GM18508 (cell line): ENCODE measurements around the gene PTGFRN.
"Not testable (repeated sequence)": the region's sequence is repeated elsewhere in the genome, so short reads cannot be mapped to it uniquely, and the experiment has no call there.

Experiments
- ATAC-seq: cut with Tn5 transposase; IDR thresholded peaks from one replicate; pipeline ENCODE4 v1.9.1; 2021; ENCODE audit warnings: moderate number of reproducible peaks; ENCODE audit not compliant: insufficient read depth, unreplicated experiment

The PTGFRN gene

DNA sequence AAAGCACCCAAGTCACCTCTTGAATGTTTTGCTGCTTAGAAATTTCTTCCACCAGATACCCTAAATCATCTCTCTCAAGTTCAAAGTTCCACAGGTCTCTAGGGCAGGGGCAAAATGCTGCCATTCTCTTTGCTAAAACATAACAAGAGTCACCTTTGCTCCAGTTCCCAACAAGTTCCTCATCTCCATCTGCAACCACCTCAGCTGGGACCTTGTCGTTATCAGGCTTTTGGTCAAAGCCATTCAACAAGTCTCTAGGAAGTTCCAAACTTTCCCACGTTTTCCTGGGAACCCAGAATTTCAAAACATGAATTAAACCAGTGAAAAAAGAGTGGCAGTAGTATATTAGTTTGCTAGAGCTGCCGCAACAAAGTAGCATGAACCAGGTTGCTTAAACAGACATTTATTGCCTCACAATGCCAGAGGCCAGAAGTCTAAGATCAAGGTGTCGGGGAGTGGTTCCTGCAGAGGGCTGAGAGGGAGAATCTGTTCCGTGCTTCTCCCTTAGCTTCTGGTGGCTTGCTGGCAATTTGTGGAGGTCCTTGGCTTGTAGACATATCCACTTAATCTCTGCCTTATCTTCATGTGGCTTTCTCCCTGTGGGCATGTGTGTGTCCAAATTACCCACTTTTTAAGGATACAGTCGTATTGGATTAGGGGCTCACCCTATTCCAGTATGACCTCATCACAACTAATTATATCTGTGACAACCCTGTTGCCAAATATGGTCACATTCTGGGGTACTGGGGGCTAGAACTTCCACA, 30.2 kb downstream of the PTGFRN start:
- ATAC-seq = not testable (repeated sequence)

DNA sequence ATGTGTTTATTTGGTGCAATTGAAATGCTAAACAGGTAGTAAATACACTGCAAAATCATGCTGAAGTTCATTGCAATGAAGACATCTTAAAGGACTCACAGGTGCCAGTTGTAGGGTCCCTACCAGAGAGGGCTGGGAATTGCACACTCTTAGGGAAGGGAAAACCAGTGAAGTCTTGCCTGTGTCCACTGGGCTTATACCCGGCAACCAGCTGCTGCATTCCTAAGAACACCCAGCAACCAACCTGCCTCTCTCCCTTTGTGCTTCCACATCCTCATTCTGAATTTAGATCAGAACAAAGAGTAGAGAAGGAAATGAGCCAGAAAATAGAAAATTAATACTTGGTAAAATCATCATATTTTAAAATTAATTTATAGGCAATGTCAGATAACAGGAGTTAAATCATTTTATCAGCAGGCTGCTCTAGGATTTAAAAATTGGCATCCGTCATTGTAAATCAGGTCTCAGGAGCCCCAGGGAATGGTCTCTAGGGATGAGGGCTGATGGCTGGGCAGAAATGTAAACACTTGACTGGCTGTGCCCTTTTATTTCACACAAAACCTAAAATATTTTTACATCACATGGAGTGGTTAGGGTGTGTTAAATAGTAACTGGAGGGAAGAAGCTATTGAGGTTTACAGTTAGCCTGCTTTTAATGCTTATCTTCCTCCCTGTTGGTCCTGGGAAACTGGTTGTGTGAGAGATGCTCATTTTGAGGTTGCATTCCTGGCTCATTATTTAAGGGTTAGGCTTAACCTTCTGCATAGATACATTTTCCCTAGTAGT, 31.3 kb downstream of the PTGFRN start:
- ATAC-seq = no peak

DNA sequence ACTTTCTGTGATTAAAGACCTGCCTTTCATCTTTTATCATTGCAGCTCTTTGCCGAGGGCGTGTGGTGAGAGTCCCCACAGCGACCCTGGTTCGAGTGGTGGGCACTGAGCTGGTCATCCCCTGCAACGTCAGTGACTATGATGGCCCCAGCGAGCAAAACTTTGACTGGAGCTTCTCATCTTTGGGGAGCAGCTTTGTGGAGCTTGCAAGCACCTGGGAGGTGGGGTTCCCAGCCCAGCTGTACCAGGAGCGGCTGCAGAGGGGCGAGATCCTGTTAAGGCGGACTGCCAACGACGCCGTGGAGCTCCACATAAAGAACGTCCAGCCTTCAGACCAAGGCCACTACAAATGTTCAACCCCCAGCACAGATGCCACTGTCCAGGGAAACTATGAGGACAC, 32.0 kb downstream of the PTGFRN start:
- ATAC-seq = no peak

DNA sequence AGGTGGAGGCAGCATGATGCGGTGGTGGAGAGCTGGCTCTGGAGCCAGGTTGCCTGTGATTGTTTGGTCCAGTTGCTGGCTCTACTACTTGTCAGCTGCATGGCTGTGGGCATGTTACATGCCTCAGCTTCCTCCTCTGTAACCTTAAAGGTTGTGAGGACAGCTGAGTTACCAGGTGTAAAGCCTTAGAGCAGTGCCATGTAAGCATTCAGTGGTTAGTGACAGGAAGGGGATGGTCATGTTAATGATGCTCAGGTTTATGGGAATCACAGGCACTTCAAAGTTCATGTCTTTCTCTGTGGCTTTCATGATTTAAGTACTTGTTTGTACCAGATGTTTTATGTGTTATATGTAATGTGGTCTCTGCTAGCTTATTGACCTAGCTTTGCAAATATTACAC, 32.6 kb downstream of the PTGFRN start:
- no peak for ATAC-seq

DNA sequence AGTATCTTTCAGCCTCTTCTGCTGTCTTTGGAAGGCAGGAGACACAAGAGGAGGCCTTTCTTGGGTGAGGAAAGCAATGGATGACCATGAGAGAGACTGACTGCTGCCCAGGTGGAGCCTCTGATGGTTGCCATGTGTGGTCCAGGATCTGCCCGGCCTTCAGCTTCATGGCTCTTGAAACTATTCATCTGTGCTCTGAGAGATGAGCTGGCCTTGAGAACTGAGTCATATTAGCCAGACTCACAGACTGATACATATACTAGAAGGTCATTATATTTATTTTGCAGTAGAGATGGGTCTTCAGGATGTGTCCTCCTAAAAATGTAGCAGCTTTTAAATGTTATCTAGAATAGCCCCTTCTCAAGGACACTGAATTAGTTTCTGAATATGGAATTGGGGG, 33.7 kb downstream of the PTGFRN start:
- no peak for ATAC-seq

DNA sequence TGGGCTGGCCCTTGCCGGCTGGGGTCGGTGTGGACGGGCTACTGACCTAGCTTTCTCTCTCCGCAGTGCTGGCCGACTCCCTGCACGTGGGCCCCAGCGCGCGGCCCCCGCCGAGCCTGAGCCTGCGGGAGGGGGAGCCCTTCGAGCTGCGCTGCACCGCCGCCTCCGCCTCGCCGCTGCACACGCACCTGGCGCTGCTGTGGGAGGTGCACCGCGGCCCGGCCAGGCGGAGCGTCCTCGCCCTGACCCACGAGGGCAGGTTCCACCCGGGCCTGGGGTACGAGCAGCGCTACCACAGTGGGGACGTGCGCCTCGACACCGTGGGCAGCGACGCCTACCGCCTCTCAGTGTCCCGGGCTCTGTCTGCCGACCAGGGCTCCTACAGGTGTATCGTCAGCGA, 34.9 kb downstream of the PTGFRN start:
- no peak for ATAC-seq

DNA sequence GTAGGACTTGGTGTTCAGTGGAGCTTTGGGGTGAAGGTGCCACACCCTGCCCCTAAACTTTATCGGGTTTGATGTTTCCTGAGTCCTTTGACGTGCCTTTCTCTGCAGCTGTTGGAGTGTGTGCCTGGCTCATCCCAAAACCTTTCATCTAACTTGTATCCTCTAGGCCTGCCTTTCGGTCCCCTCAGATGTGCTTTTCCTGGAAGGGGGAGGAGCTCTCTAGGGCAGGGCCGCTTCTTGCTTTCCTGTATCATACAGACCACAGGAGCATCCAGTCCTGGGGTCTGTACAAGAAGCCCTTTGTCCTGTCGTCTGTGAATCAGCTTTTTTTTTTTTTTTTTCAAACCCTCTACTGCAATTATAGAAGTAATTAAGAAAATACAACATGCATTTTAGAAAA, 35.7 kb downstream of the PTGFRN start:
- no peak for ATAC-seq

DNA sequence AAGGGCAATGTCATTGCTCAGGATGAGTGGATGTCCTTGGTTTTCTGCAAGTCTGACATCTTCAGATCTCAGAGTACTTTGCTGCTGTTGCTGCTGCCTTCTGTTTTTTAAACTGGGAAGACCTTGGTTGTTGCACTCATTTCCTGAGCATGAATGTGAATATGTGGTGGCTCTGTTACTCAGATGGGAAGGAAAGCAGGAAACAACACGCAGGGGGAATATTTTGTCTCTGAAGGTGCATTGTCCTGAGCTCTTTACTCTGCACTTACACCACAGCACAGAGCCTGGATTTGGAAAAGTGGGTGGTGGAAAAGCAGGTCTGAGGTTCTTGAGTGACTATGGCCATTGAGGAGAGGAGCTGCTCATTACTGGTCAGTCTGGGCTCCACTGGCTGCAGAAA, 36.3 kb downstream of the PTGFRN start:
- no peak for ATAC-seq

DNA sequence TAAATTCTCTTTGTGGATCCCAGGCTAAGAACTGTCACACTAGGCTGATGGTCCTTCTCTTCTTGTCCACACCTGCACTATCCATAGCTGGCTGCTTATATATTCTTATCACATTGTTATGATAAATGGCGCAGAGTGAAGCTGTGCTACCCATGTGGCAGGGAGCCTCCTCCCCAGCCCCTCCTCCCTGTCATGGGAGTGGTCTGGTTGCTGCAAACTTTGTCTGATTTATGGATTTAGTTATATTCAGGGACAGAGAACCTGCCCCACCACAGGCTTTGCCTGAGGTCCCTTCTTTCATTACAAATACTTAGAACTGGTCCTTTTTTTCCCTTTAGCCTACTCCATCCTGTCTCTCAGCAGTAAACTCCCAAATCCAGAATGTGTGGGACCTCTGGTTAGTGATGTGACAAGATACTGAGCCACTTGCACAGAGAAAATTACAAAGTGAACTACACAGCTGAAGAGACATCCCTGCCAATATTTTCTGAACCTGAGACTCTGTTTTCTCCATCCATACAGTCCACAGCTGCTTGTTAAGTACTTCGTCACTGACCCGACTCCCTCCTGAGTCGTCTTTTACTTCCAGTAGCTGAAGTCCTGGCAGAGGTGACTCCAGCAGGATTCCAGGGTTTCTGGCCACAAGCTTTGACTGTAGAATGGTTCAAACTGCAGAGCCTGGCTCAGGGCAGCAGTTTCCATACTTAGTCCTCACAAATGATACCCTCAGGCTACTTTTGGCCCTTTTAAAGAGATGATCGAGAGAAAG, 37.6 kb downstream of the PTGFRN start:
- ATAC-seq = no peak

DNA sequence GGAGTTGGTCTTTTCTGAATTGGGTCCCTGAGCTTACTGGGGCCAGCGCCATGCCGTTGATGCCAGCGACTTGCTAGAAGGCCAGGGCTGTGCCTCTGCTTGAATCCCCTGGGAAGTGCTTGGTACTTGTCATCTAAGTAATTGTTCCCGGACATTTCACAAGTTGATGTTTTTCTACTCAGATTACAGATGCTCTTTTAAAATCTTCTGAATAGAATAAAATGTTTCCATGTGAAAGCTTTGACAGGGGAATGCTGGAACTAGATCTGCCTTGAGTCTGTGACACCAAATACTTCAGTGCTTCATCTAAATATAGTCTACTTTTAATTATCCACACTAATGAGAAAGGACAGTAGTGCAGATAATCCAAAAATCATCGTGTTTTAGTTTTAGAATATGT, 38.3 kb downstream of the PTGFRN start:
- ATAC-seq = no peak

DNA sequence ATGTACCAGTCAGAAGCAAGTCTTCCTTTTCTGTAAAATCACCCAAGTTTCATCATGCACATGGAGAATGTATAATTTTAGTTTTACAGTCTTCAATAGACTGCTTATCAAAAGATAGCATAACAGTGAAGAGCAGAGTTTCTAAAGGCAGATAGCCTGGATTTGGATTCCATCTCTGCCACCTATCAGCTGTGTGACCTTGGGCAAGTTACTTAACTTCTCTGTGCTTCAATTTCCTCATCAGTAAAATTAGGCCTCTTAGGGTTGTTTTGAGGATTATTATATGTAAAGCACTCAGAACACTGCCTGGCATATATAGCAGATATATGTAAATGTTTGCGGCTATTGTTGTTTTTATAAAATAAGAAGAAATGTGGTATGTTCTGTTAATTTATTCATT, 38.9 kb downstream of the PTGFRN start:
- ATAC-seq = no peak

DNA sequence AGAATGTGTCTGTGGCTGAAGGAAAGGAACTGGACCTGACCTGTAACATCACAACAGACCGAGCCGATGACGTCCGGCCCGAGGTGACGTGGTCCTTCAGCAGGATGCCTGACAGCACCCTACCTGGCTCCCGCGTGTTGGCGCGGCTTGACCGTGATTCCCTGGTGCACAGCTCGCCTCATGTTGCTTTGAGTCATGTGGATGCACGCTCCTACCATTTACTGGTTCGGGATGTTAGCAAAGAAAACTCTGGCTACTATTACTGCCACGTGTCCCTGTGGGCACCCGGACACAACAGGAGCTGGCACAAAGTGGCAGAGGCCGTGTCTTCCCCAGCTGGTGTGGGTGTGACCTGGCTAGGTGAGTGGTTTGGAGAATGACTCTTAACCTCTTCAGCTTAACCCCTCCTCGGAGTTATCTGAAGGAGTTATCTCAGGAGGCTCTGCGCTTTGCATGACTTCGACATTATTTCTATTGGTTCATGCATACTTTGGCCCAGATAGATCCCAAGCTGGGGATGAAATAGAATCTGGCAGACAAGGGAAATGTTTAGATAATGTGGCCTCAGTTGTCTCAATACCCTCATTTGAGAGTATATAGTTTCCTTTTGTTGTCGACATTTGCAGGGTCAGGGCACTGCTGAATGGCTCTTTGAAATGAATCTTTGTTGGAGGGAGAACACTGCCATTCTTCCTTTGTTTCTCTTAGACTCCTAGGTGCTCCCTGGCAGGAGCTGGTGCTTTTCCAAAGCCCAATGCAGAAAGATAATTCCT, 39.7 kb downstream of the PTGFRN start:
- ATAC-seq = no peak

DNA sequence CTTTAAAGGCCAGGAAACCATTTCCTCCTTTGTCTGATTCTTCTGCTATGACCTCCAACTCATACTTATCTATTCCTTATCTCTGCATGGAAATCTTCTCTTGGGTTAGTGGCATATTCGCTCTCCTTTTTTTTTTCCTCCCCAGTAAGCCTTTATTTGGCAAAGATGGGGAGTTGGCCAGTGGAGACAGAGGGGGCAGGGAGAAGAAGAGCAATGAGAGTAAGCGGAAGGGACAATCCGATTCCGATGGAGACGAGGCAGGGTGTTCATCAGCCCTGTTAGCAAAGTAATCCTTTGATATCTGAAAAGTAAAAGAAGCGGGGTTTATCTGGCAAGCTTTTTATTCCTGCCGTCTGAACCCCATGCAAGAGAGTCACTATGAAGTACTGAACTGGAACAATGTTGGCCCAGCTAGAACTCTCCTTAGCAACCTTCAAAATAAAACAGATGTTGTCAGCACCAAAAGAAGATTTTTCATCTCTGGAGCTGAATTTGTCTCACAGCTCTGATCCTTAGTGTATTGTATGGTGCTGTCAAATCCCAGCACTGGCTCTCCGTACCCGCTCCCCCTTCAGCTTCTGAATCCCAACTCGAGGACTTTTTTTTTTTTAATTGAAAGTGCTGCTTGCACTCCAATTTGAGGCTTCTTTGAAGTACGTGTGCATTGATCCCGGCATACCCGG, 40.9 kb downstream of the PTGFRN start:
- no peak for ATAC-seq

DNA sequence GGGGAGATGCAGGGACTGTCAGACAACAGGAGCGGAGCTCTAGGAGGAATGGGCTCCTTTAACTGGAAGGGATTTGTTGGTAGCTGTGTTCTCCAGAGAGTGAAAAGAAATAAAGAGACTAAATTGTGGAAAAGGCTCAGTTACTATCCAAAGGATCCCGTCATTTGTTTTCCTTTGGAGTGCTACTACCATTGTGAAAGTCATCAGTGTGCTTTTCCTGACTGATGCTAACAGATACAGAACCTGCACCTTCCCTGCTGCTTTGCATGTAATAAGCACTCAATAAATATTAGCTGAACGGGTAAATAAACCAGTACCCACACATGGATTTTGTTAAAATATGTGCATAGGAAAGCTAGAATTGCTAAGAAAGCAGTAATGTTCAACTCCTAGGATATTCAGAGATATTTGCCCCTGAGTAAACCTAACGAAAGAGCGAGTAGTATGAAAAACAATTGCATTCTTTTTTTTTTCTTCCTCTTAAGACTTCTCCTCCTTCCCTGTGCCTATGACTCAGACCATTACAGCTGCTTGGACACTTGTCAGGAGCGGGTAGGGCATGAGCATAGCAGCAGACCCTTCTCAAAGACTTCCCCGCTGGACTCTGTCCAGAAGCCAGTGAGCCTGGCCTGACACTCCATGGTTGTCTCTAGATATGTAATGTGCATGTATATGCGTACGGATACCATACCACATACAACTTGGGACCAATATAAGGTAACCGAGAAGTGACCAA, 41.7 kb downstream of the PTGFRN start:
- ATAC-seq = no peak

DNA sequence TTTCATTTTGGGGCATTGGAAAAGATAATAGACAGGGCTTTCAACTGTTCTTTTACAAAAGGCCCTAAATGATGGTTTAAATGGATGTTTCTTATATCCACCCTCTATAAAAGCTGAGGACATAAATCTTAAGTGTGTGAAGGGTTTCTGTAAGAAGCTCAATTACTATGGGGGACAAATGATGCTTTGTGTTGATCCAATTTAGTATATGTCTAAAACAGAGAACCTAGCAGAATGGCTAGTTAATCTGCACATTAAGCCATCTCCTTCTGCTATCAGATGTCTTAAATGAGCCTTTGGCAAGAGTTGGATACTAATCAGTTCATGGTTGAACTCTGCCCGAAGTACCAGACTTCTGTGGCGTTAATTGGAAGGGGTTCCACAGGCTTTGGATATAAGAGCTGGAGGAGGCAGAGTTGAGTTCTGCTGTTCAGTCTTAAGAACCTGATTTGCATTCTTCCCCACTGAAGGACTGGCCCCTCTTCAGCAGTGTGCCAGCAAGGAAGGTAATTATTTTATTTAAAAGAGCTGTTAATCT, 43.1 kb downstream of the PTGFRN start:
- no peak for ATAC-seq

DNA sequence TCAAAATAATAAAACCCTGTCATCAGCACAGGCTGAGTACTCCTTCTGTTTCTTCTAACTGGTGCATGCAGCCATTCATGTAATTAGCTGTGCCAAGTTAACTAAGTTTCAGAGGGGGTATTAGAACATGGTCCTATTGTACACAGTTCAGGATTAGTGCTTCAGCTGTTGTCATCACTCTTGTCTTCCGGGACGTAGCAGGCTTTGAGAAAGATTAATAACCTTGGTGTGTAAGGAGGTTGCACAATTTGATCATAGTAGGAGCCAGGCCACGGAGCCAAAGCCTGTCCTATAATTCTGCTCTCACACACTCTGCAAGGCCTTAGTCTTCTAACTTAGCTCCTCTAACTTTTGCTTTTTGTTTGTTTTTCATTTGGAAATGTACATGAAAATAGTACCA, 44.7 kb downstream of the PTGFRN start:
- ATAC-seq = no peak

DNA sequence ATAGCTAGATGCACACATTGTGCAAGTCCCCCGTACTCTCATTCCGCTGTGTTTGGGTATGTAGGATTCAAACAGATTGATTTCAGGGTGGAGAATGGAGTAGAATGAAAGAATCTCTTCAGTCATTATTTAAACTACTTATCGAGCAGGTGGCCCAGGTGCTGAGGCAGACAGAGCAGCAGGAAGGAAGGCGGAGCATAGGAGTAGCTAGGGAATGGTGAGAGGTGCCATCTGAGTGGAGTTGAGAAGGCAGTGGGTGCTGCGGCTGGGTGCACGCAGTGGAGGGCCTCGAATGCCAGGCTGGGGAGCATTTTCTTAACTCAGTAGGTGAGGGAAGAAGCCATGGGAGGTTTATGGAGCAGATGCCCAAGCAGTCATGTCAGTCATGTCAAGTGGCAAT, 46.7 kb downstream of the PTGFRN start:
- ATAC-seq = no peak

DNA sequence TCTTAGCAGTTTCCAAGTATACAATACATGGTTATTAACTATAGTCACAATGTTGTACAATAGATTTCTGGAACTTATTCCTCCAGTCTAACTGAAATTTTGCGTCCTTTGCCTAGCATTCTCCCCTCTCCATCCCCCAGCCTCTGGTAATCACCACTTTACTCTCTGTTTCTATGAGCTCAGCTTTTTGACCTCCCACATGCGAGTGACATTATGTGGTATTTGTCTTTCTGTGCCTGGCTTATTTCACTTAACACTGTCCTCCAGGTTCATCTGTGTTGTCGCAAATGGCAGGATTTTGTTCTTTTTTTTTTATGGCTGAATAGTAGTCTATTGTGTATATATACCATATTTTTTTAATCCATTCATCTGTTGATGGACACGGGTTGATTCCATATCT, 47.9 kb downstream of the PTGFRN start:
- ATAC-seq = no peak

DNA sequence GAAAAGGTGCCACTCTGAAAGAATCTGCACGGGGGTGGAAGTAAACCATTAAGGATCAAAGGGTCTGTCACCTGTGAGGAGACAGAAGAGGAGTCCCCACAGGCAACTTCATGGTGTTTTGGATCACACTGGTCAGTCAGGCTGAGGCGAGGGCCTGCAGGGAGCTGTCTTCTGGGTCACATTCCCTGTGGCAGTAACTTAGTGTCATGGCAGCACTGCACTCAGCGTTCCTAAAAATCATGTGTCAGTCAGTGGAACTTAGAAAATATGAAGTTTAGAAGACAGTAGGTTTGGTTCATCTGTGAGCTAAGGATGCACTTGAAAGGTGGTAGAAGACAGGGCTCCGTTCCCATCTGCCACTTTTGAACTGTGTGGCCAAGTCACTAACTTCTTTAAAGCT, 48.4 kb downstream of the PTGFRN start:
- ATAC-seq = no peak
